Measurements from ENCODE around the gene ZBTB20. TPM values are rescaled to one million over a fixed set of nuclear protein-coding genes. Genes with fewer than 3 reads are reported as not detected.
A peak's percentile ranks its signal among the peaks of the same experiment; 100 is the strongest.

The ZBTB20 gene
- total RNA-seq, 6 experiments from 2014 or later = 36.7 to 59.4 (median 46.7) TPM

DNA sequence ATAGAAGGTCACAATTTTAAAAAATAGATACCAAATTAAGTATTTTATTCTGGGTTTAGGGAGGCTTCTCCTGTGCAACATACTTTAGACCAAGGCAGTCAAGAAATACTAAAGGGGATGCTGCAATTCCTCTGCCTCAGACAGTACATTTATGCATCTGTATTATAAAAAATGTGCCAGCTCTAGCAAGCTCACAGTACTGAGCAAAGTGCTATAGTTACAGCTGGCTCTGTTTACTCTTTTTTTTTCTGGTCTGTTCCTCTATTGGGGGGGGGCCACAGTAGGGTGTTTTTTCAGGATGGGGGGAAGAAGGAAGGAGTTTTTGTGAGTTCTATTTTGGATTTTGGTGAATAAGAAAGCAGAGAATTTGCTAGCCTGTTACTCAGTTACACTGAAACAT, 668.3 kb downstream of the ZBTB20 start:
- intact Hi-C loops (cut with DNase I) = no loop called here
- Histone ChIP-seq H3K27me3 (no peaks in the 10 kb centered on the region), H3K4me1 (peaks cover 0 to 8% (median 2%) of the 10 kb centered on the region in 4 donors), H3K9me3 (no peaks in the 10 kb centered on the region), H3K36me3 (no peaks in the 10 kb centered on the region), H3K4me3 (no peak overlapping the region), H3K27ac (no peak overlapping the region)
- ATAC-seq = no peak
- DNase-seq = no peak
- TF ChIP-seq POLR2A (IDR thresholded peaks at IDR 0.05) = no peak
- TF ChIP-seq, protein P1, sequence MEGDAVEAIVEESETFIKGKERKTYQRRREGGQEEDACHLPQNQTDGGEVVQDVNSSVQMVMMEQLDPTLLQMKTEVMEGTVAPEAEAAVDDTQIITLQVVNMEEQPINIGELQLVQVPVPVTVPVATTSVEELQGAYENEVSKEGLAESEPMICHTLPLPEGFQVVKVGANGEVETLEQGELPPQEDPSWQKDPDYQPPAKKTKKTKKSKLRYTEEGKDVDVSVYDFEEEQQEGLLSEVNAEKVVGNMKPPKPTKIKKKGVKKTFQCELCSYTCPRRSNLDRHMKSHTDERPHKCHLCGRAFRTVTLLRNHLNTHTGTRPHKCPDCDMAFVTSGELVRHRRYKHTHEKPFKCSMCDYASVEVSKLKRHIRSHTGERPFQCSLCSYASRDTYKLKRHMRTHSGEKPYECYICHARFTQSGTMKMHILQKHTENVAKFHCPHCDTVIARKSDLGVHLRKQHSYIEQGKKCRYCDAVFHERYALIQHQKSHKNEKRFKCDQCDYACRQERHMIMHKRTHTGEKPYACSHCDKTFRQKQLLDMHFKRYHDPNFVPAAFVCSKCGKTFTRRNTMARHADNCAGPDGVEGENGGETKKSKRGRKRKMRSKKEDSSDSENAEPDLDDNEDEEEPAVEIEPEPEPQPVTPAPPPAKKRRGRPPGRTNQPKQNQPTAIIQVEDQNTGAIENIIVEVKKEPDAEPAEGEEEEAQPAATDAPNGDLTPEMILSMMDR (IDR thresholded peaks at IDR 0.05) = no peak

DNA sequence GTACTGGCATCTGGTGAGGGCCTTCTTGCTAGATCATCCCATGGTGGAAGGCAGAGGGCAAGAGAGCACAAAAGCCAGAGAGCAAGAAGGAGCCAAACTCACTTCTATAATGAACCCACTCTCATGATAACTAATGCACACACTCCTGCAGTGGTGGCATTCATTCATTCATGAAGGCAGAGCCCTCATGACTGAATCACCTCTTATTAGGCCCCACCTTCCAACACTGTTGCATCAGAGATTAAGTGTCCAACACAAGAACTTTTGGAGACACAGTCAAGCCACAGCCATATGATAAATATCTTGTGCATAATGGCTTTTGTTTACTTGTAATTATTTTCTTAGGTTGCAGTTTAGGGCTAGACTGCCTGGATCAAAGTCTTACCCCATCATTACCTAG, 670.6 kb downstream of the ZBTB20 start:
- intact Hi-C loops (cut with DNase I) = no loop called here
- ATAC-seq (no peak), DNase-seq (no peak)
- no peaks in the 10 kb centered on the region for H3K36me3 ChIP-seq
- H3K9me3 ChIP-seq = no peaks in the 10 kb centered on the region
- TF ChIP-seq, protein P1 (IDR thresholded peaks at IDR 0.05) = no peak
- TF ChIP-seq POLR2A (IDR thresholded peaks at IDR 0.05) = no peak
- H3K27ac ChIP-seq = no peak overlapping the region
- H3K27me3 ChIP-seq = no peaks in the 10 kb centered on the region
- H3K4me3 ChIP-seq = no peak overlapping the region
- peaks cover 0 to 9% (median 5%) of the 10 kb centered on the region in 4 donors for H3K4me1 ChIP-seq

GRCh38 chr3:114471478-114471877, 675.6 kb downstream of the ZBTB20 start:
- Histone ChIP-seq H3K4me1 (peaks cover 0 to 20% (median 9%) of the 10 kb centered on the region in 4 donors), H3K36me3 (no peaks in the 10 kb centered on the region), H3K27me3 (no peaks in the 10 kb centered on the region), H3K9me3 (no peaks in the 10 kb centered on the region), H3K27ac (no peak overlapping the region), H3K4me3 (no peak overlapping the region)
- no peak for DNase-seq
- no peak for TF ChIP-seq POLR2A (IDR thresholded peaks at IDR 0.05)
- WGBS (ENCODE audit: insufficient coverage, low coverage, low lambda C conversion rate, missing lambda C conversion rate) = 67% methylated on average over 2 of the region's 2 CpGs
- intact Hi-C loops (cut with DNase I) = no loop called here
- peak; percentile 36 to 73 (median 55) for ATAC-seq

DNA sequence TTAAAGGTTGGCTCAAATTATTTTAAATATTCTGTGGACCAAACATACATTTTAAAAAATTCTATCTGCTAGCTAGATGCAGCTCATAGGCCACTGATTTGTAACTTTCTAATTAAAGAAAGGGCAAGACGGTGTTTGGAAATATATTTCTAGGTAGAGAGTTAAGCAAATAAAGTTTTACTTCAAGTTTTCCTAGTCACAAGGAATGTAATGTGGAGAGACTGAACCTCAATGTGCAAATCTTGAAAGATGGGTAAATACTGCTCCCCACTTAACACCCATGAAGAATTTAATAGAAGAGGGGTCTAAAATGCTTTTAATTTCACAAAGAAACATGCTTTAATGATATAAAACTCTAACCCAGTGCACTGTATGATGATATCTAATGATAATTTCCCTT, 678.0 kb downstream of the ZBTB20 start:
- TF ChIP-seq POLR2A (IDR thresholded peaks at IDR 0.05) = no peak
- TF ChIP-seq, protein P1 (IDR thresholded peaks at IDR 0.05) = no peak
- whole genome bisulfite sequencing (ENCODE audit: insufficient coverage, low coverage, low lambda C conversion rate, missing lambda C conversion rate) = 91% methylated on average over 1 of the region's 1 CpG
- ATAC-seq = no peak
- H3K9me3 ChIP-seq = no peaks in the 10 kb centered on the region
- H3K4me1 ChIP-seq = peaks cover 0 to 24% (median 10%) of the 10 kb centered on the region in 4 donors
- H3K36me3 ChIP-seq = no peaks in the 10 kb centered on the region
- no peak overlapping the region for H3K27ac ChIP-seq
- no peak overlapping the region for H3K4me3 ChIP-seq
- H3K27me3 ChIP-seq = no peaks in the 10 kb centered on the region
- no peak for DNase-seq
- intact Hi-C loops (cut with DNase I) = no loop called here

- WGBS (ENCODE audit: insufficient coverage, low coverage, low lambda C conversion rate, missing lambda C conversion rate) = 70% methylated on average over 4 of the region's 4 CpGs
Observed at GRCh38 chr3:114466816-114467215, 680.3 kb downstream of the ZBTB20 start.

More at GRCh38 chr3:114466816-114467215, 680.3 kb downstream of the ZBTB20 start:
- no peak overlapping the region for H3K27ac ChIP-seq
- DNase-seq (no peak), ATAC-seq (peak; percentile 80 to 89 (median 84))
- peaks cover 0 to 21% (median 10%) of the 10 kb centered on the region in 4 donors for H3K4me1 ChIP-seq
- no peaks in the 10 kb centered on the region for H3K27me3 ChIP-seq
- no peaks in the 10 kb centered on the region for H3K9me3 ChIP-seq
- TF ChIP-seq, protein P1 (IDR thresholded peaks at IDR 0.05) = no peak
- TF ChIP-seq POLR2A (IDR thresholded peaks at IDR 0.05) = no peak
- intact Hi-C loops (cut with DNase I) = no loop called here
- H3K36me3 ChIP-seq = no peaks in the 10 kb centered on the region
- H3K4me3 ChIP-seq = no peak overlapping the region

All from right lobe of liver (tissue), 6 donors.